Osteocyte (in vitro differentiated cells): ENCODE results near the gene PSD4. TPM values are rescaled to one million over a fixed set of nuclear protein-coding genes. Genes with fewer than 3 reads are reported as not detected.

Experiments
- DNase-seq: peaks from one replicate; pipeline ENCODE4 v3.0.0; 2021; ENCODE audit warnings: mixed read lengths; ENCODE audit not compliant: unreplicated experiment; ENCODE audit errors: extremely low spot score
- H3K27ac Mint-ChIP-seq: one replicate; pipeline ENCODE4 v1.8.0; 2021; ENCODE audit warnings: mild to moderate bottlenecking, mixed read lengths; ENCODE audit not compliant: unreplicated experiment
- H3K27me3 Mint-ChIP-seq: one replicate; pipeline ENCODE4 v1.8.0; 2021; ENCODE audit warnings: mixed read lengths; ENCODE audit not compliant: unreplicated experiment
- H3K36me3 Mint-ChIP-seq: one replicate; pipeline ENCODE4 v1.8.0; 2021; ENCODE audit warnings: mixed read lengths; ENCODE audit not compliant: unreplicated experiment
- H3K4me1 Mint-ChIP-seq: one replicate; pipeline ENCODE4 v1.8.0; 2021; ENCODE audit warnings: mixed read lengths; ENCODE audit not compliant: unreplicated experiment
- H3K4me3 Mint-ChIP-seq: one replicate; pipeline ENCODE4 v1.8.0; 2021; ENCODE audit warnings: mild to moderate bottlenecking, moderate library complexity, mixed read lengths; ENCODE audit not compliant: unreplicated experiment
- H3K9me3 Mint-ChIP-seq: one replicate; pipeline ENCODE4 v1.8.0; 2021; ENCODE audit warnings: mixed read lengths; ENCODE audit not compliant: unreplicated experiment
- CTCF ChIP-seq: fragments of 200-600 bp; sonication (generic); IDR thresholded peaks from 2 replicates; pipeline ENCODE4 v1.5.0; 2021; ENCODE audit warnings: antibody characterized with exemption, mild to moderate bottlenecking, moderate library complexity
- total RNA-seq: library from RNA; stranded (reverse); gene quantifications from 2 replicates; pipeline ENCODE4 v1.2.1, GENCODE V29; 2021

Gene PSD4
- total RNA-seq, 1 donor from 2014 or later, result 8.9 TPM

GRCh38 chr2:113200736-113201490 is 27.1 kb downstream of the PSD4 start:
- Mint-ChIP-seq H3K27me3 (no peaks in the 10 kb centered on the region), H3K36me3 (no peaks in the 10 kb centered on the region), H3K27ac (no peak overlapping the region), H3K4me3 (no peak overlapping the region), H3K9me3 (no peaks in the 10 kb centered on the region), H3K4me1 (peaks cover 29% of the 10 kb centered on the region)
- no peak for TF ChIP-seq CTCF
- DNase-seq, result no peak

- H3K4me3 Mint-ChIP-seq, result no peak overlapping the region
- no peaks in the 10 kb centered on the region for H3K27me3 Mint-ChIP-seq
- no peak overlapping the region for H3K27ac Mint-ChIP-seq
- H3K9me3 Mint-ChIP-seq, result no peaks in the 10 kb centered on the region
- DNase-seq, result no peak
- H3K36me3 Mint-ChIP-seq, result no peaks in the 10 kb centered on the region
- TF ChIP-seq CTCF, result no peak
- H3K4me1 Mint-ChIP-seq, result peaks cover 29% of the 10 kb centered on the region
Observed at GRCh38 chr2:113201496-113202304, 27.9 kb downstream of the PSD4 start.

- H3K4me1 Mint-ChIP-seq, result peaks cover 29% of the 10 kb centered on the region
- no peaks in the 10 kb centered on the region for H3K36me3 Mint-ChIP-seq
- H3K4me3 Mint-ChIP-seq, result no peak overlapping the region
- H3K9me3 Mint-ChIP-seq, result no peaks in the 10 kb centered on the region
- no peaks in the 10 kb centered on the region for H3K27me3 Mint-ChIP-seq
- TF ChIP-seq CTCF, result no peak
- no peak for DNase-seq
- H3K27ac Mint-ChIP-seq, result peak overlapping the region; percentile 18
Observed at GRCh38 chr2:113202305-113203216, 28.8 kb downstream of the PSD4 start.

GRCh38 chr2:113203217-113203530 is 29.4 kb downstream of the PSD4 start:
- DNase-seq, result no peak
- Mint-ChIP-seq H3K9me3 (no peaks in the 10 kb centered on the region), H3K36me3 (no peaks in the 10 kb centered on the region), H3K4me1 (peaks cover 29% of the 10 kb centered on the region), H3K4me3 (no peak overlapping the region), H3K27me3 (no peaks in the 10 kb centered on the region), H3K27ac (no peak overlapping the region)
- TF ChIP-seq CTCF, result no peak
